Measurements from ENCODE around the gene MTRF1.

GRCh38 chr13:41196011-41196410 lies 67.4 kb downstream of the MTRF1 start:
- TF ChIP-seq, protein P1, sequence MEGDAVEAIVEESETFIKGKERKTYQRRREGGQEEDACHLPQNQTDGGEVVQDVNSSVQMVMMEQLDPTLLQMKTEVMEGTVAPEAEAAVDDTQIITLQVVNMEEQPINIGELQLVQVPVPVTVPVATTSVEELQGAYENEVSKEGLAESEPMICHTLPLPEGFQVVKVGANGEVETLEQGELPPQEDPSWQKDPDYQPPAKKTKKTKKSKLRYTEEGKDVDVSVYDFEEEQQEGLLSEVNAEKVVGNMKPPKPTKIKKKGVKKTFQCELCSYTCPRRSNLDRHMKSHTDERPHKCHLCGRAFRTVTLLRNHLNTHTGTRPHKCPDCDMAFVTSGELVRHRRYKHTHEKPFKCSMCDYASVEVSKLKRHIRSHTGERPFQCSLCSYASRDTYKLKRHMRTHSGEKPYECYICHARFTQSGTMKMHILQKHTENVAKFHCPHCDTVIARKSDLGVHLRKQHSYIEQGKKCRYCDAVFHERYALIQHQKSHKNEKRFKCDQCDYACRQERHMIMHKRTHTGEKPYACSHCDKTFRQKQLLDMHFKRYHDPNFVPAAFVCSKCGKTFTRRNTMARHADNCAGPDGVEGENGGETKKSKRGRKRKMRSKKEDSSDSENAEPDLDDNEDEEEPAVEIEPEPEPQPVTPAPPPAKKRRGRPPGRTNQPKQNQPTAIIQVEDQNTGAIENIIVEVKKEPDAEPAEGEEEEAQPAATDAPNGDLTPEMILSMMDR (IDR thresholded peaks at IDR 0.05; ENCODE audit: insufficient read depth, low read depth, low read length), result no peak
- TF ChIP-seq EZH2 (IDR thresholded peaks at IDR 0.05; ENCODE audit: insufficient read depth, low read length), result no peak
